ENCODE results near the gene CSNK1D. TPM values are rescaled to one million over a fixed set of nuclear protein-coding genes. Genes with fewer than 3 reads are reported as not detected.

CSNK1D gene
- total RNA-seq, 1 experiment from 2014 or later = 137 TPM

GRCh38 chr17:82319619-82320062 lies 46.1 kb upstream of the CSNK1D start:
- no peak overlapping the region for H3K4me3 Mint-ChIP-seq
- H3K27me3 Mint-ChIP-seq (ENCODE audit: low read depth) = peaks cover 22% of the 10 kb centered on the region
- no peak for TF ChIP-seq CTCF (conservative IDR thresholded peaks at IDR 0.05)
- Histone ChIP-seq H2BK120ac (ENCODE audit: low read depth, low read length, poor library complexity, severe bottlenecking) (no peak overlapping the region), H2BK15ac (ENCODE audit: low read depth, low read length) (no peak overlapping the region), H3K79me2 (ENCODE audit: insufficient read depth, low read length) (no peaks in the 10 kb centered on the region), H3K27ac (ENCODE audit: insufficient read length, low read depth, low read length) (no peak overlapping the region), H3T11ph (ENCODE audit: low read length) (no peak overlapping the region), H2BK20ac (ENCODE audit: low read depth, low read length, poor library complexity, severe bottlenecking) (no peak overlapping the region), H3K23ac (ENCODE audit: insufficient read length, low read depth, low read length) (no peak overlapping the region), H3K9me3 (ENCODE audit: control insufficient read depth, low read depth, low read length) (no peaks in the 10 kb centered on the region), H3K18ac (ENCODE audit: insufficient read length, low read depth, low read length) (no peak overlapping the region), H3K14ac (ENCODE audit: insufficient read depth, low read length) (no peak overlapping the region), H3K4ac (ENCODE audit: low read depth, low read length) (no peak overlapping the region), H3K27me3 (ENCODE audit: insufficient read depth, low read length) (no peaks in the 10 kb centered on the region), H2AFZ (ENCODE audit: low read length) (no peak overlapping the region), H4K91ac (ENCODE audit: insufficient read length, low read depth, low read length) (no peak overlapping the region), H4K20me1 (ENCODE audit: control insufficient read depth, insufficient read depth, insufficient read length) (peaks cover 6% of the 10 kb centered on the region), H3K4me1 (ENCODE audit: insufficient read depth, low read length) (no peaks in the 10 kb centered on the region), H2AK5ac (ENCODE audit: insufficient read length, low read length) (no peak overlapping the region), H3K23me2 (ENCODE audit: insufficient read length, low read depth, low read length, poor library complexity, severe bottlenecking) (peaks cover 3% of the 10 kb centered on the region), H3K9ac (ENCODE audit: extremely low read depth, insufficient read length, low read length) (no peak overlapping the region), H3K4me2 (ENCODE audit: insufficient read depth, insufficient read length, low read length) (no peak overlapping the region), H3K56ac (ENCODE audit: insufficient read length, low read depth, low read length) (no peak overlapping the region), H4K5ac (ENCODE audit: insufficient read length, low read depth, low read length) (no peak overlapping the region), H2BK5ac (ENCODE audit: insufficient read length, low read length) (no peak overlapping the region), H4K8ac (replicated peaks; ENCODE audit: insufficient read length, low read depth, low read length) (no peak overlapping the region), H2BK12ac (ENCODE audit: insufficient read length, low read depth, low read length) (no peak overlapping the region), H3K79me1 (ENCODE audit: insufficient read depth, low read depth, low read length, poor library complexity, severe bottlenecking) (no peaks in the 10 kb centered on the region)
- no CpG with 5 or more reads among the region's 35 CpGs for WGBS (ENCODE audit: extremely low coverage, insufficient read length, low lambda C conversion rate)
- H3K36me3 Mint-ChIP-seq (ENCODE audit: insufficient read depth in 1 of 3, low read depth in 3 of 3) = no peaks in the 10 kb centered on the region; a peak in 1 of 7 replicates
- no peak overlapping the region; a peak in 1 of 7 replicates for H3K27ac Mint-ChIP-seq
- H3K9me3 Mint-ChIP-seq = no peaks in the 10 kb centered on the region
- no peak for DNase-seq
- H3K4me1 Mint-ChIP-seq = peaks cover 5 to 17% of the 10 kb centered on the region in 2 experiments

All from H9 (cell line).